PC-9 (cell line): ENCODE data around the gene SYK.

Experiments used
- EZH2 ChIP-seq: fragments of 200-600 bp; sonication (generic); IDR thresholded peaks from 2 replicates; pipeline ENCODE4 v1.8.0; 2017; ENCODE audit warnings: antibody characterized with exemption, low read depth
- TF ChIP-seq, protein P1 (sequence below): fragments of 200-600 bp; sonication (generic); conservative IDR thresholded peaks from 2 replicates; pipeline ENCODE4 v1.6.1; 2017; ENCODE audit warnings: mixed run types, antibody characterized with exemption, mild to moderate bottlenecking, moderate library complexity

DNA sequence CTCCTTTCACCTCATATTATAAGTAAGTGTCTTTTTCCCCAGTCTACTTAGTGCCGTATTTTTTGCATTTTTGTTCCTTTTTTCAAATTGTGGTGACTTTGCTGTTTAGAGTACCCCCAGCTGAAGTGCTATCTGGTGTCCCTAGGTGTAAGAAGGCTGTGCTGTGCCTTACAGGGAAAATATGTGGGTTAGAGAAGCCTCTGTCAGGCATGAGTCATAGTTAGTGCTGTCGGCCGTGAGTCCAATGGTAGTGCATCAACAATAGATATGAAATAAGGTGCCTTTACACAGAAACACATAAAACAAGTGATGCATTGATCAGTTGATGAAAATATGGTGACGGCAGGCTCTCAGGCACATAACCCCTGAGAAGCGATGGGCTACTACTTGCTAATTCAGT is 20.1 kb downstream of the SYK start:
- TF ChIP-seq, protein P1, sequence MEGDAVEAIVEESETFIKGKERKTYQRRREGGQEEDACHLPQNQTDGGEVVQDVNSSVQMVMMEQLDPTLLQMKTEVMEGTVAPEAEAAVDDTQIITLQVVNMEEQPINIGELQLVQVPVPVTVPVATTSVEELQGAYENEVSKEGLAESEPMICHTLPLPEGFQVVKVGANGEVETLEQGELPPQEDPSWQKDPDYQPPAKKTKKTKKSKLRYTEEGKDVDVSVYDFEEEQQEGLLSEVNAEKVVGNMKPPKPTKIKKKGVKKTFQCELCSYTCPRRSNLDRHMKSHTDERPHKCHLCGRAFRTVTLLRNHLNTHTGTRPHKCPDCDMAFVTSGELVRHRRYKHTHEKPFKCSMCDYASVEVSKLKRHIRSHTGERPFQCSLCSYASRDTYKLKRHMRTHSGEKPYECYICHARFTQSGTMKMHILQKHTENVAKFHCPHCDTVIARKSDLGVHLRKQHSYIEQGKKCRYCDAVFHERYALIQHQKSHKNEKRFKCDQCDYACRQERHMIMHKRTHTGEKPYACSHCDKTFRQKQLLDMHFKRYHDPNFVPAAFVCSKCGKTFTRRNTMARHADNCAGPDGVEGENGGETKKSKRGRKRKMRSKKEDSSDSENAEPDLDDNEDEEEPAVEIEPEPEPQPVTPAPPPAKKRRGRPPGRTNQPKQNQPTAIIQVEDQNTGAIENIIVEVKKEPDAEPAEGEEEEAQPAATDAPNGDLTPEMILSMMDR = no peak
- no peak for TF ChIP-seq EZH2
